Suppressor macrophage (primary cell): ENCODE measurements around the gene SSH2.
A peak's percentile ranks its signal among the peaks of the same experiment; 100 is the strongest.
"Not testable (repeated sequence)": the region's sequence is repeated elsewhere in the genome, so short reads cannot be mapped to it uniquely, and the experiment has no call there.

Source experiments
- DNase-seq, 4 experiments: peaks; one replicate each; pipeline ENCODE4 v3.0.0-alpha.2; 2020 to 2022

The SSH2 gene

GRCh38 chr17:29707212-29707571 is 222.8 kb downstream of the SSH2 start:
- no peak for DNase-seq

GRCh38 chr17:29706045-29706431 is 224.0 kb downstream of the SSH2 start:
- no peak for DNase-seq

DNA sequence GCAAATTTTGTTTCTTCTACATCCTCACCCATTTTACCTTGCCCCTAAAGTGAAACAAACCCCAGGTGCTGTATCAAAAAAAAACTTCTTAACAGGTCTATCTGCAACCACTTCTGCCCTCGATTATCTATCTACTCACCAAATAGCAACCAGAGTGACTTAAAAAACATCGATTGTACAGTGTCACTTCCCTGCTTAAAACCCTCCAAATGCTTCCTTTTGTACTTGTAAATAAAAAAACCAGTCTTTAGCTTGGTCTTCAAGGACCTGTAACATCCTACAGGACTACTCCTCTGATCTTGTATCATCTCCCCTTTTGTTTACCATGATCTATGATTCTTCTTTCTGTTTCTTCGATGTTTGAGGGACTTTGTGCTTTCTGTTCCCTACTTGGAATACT is 224.6 kb downstream of the SSH2 start:
- peak in 1 of 4 experiments; percentile 41 for DNase-seq

DNA sequence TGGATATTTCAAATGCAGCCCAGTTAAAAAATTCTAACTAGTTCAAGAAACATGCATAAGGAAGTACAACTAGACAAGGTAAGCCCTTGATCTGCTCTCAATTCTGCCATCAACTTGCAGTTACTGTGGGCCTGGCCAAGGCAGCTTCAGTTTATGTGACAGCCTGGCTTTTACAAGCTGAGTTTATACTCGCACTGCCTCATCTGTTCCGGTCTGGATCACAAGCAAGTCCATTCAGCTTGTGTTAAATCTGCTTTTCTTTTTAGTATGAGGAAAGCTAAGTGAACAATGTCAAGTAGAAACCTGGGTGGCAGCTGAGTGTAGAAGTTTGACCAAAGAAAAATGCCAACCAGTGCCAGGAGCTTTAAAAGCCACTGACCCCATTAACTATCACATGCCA is 230.7 kb downstream of the SSH2 start:
- DNase-seq, result no peak

DNA sequence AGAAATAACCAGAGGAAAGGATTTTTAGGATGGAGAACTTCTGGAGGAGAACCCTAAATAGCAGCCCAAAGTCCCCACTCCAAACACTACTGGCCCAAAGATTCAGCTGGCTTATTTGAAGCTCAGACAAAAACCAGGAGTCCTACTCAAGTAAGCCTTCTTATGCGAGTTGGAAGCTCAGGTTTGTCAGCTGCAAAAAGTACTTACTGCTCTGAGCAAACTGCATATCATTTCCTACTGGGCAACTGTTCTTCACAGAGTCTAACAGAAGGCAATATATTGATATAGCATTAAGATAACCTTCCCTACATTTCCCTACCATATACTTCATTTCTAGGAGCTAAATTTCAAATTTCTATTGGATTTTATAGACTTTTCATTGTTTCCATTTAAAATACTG is 231.2 kb downstream of the SSH2 start:
- no peak for DNase-seq

DNA sequence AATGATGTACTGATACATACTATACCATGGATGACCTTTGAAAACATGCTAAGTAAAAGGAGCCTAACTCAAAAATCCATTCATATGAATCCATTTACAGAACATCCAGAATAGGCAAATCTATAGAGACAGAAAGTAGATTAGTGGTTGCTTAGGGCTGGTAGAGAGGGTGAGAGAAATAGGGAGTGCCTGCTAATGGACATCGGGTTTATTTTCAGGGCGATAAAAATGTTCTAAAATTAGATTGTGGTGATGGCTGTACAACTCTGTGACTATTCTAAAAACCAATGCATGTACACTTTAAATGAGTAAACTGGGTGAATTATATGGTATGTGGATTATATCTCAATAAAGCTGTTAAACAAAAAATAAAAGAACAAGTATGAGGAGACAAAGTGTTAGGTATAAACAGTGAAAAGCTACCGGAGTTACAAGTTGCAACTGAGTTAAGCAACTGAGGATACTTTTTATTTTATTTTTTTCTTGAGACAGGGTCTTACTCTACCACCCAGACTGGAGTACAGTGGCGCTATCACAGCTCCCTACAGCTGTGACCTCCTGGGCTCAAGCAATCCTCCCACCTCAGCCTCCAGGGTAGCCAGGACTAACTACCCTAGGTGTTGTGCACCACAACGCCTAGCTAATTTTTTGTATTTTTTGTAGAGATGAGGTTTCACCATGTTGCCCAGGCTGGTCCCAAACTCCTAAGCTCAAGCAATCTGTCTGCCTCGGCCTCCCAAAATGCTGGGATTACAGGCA is 231.8 kb downstream of the SSH2 start:
- no peak for DNase-seq

GRCh38 chr17:29697371-29697770 is 232.7 kb downstream of the SSH2 start:
- DNase-seq, result no peak

- DNase-seq, result peak in 1 of 4 experiments; percentile 30
These were observed 235.0 kb downstream of the SSH2 start for GRCh38 chr17:29694918-29695563.

DNA sequence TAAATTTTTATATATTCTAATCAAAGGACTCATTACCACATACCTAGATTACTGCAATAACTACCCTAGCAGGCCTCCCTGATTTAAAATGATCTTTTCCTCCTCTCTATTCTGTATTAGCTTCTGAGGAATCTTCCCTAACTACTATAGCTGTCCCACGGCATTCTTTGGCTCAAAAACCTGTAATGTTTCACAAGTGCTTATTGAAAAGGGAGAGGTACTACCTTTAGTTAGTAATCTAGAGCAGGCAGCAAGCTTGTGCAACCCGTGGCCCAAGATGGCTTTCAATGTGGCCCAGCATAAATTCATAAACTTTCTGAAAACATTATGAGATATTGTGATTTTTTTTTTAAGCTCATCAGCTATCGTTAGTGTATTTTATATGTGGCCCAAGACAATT is 236.3 kb downstream of the SSH2 start:
- no peak for DNase-seq

- no peak for DNase-seq
These were observed 242.4 kb downstream of the SSH2 start for GRCh38 chr17:29687596-29687995.

DNA sequence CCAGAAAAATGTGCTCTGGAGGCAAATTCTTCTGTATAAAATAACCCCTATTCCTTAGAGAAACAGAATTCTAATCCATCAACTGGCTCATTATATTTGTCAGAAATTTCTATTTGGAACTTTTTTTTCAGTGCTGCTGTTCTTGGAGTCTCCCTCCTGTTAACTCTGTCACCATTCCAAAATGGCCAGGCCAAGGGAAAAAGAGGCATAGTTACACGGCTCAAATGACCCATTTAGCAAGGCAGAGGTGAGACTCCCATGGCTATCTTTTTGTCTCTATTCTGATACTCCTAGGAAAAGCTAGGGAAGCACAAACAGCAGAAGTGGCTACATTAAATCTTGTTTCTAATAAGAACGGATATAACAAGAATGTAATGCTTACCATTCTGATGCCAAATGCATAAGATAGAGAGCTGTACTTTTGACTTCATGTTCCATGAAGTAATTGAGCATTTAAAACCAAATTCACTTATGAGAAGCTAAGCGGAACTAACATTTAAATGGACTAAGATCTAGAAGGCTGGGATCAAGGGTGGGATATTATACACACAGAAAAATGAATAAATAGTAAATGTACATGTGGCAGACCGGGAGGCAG is 242.9 kb downstream of the SSH2 start:
- no peak for DNase-seq

DNA sequence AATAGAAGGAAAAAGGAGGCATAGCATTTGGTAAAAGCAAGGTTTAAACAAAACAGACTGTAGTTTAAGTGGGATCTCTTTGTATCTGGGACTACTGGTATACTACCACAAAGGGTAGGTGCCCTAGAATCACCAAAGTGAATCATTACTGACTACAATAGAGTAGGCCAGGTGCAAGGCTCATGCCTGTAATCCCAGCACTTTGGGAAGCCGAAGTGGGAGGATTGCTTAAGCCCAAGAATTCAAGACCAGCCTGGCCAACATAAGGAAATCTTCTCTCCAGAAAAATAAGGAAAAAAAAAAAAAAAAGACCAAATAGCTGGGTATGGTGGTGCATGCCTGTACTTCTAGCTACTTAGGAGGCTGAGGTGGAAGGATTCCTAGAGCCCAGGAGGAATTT is 246.5 kb downstream of the SSH2 start:
- DNase-seq, result no peak

- DNase-seq, result peak in 1 of 4 experiments; percentile 26
These were observed 247.0 kb downstream of the SSH2 start for GRCh38 chr17:29682987-29683386.

DNA sequence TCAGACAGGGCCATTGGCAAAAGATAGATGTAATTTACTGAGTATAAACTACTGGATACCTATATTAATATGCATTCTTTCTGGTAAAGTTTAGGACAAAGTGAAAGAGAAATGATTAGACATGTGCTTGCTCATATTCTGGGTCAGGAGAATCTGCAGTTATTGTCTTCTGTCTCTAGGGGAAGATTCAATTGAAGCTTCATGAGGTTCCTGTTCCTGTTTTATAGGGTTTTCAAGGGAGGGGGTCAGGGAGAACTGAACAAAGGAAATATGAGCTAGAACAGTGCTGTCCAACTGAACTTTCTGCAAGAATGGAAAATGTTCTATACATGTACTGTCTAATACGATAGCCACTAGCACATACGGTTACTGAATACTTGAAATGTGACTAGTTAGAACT is 248.0 kb downstream of the SSH2 start:
- DNase-seq, result peak; percentile 54 to 88 (median 72)

- DNase-seq, result peak in 3 of 4 experiments; percentile 12 to 53 (median 47)
These were observed 252.2 kb downstream of the SSH2 start for GRCh38 chr17:29677824-29678223.

DNA sequence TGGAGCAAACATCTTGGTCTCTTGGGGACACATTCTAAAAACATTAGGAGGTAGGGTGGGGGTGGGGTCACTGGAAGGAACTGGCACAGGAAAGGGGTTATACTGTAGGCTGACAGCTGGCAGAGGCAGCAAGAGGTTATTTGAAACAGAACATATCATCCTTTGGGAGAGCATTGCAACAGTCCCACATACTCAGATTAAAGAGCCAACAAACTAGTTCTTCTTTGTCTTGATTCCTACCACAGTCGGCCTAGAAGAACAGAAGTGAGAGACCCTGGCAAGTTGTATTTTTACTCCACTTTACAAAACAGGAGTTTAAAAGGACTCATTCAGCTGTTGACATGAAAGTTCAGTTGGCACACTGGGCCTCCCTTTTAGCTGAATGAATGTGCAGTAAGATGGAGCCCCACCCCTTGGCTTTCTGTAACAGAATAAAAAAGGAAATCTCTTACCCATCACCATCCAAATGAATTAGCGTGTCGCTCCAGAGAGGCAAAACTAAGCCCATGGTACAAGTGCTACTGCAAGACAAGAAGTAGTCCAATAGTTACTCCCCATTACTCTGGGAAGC is 252.7 kb downstream of the SSH2 start:
- DNase-seq, result peak in 2 of 4 experiments; percentile 14 to 19

DNA sequence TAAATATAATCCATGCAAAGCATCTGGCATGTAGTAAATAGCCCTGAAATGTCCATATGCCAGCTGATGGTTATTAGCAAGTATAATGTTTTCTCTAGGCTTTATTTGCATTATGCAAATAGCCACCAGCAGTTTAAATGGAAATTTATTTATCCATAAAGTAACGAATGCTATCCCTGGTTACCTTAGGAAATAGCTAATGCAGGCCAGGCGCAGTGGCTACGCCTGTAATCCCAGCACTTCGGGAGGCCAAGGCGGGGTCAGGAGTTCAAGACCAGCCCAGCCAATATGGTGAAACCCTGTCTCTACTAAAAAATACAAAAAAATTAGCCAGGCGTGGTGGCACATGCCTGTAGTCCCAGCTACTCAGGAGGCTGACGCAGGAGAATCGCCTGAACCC is 254.1 kb downstream of the SSH2 start:
- not testable (repeated sequence) for DNase-seq

DNA sequence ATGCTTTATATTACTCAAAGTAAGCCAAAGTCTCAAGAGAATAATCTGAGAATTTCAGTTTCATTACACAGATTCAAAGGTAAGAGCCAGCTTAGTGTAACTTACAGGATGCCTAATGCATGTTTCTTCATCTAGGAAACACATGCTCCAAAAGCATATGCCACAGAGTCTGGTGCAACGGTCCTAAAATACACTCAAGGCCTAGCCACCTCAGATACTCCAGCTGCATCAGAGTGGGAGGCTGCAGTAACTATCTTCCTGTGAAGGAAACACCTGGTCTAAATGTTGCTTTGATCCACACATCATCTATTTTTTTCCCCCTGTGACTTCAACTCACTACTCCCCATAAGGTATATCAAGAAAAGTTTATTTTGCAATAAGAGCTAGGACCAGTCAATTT is 255.7 kb downstream of the SSH2 start:
- no peak for DNase-seq

DNA sequence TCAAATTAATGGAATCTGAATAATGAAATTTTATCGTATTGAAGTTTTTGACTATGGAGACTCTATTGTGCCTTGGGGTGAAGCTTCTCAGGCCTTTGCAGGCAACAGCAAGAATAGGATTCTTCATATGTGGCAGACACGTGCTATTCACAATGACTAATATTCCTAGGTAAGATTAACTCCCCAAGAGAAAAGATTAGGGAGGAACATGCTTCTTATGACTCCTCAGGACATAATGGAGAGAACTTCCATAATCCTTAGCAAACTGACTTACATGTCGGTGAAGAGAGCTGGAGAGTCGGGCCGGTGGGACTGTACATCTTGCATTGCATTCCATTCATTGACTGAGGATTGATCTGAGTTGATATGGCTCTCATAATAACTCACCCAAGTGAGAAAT is 258.4 kb downstream of the SSH2 start:
- no peak for DNase-seq

GRCh38 chr17:29669266-29669665 is 260.8 kb downstream of the SSH2 start:
- DNase-seq, result no peak

DNA sequence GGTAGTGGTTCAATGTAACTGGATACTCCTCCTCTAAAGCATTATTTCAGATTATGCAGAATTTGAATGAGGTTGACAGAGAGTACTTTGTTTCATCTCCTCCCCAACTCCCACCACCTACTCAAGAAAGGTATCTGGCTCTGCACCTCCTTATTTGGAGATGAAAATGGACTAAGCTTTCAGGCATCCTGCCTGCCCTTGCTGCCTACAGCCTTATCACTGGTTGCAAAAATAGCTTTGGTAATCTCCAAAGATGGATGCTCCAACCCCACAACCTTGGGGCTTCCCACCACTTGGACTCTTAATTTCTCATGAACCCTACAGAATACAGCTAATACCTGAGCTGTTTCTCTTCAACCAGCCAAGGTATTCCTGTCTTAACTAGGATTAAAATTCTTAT is 262.1 kb downstream of the SSH2 start:
- no peak for DNase-seq

DNA sequence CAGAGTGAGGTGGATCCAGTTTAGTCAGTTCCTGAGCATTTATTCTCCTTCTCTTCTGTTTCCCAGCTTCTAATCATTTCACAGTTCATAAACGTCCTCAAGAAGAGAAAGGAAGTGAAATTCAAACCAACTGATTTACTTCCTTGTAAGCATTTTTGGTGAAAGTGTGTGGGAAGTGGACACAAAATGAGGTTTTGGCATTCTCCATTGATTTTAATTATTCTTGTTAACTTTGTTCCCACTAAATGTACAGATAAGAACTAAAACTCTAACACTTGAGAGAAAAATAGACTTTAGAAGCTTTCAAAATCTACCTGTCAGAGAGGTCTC is 264.6 kb downstream of the SSH2 start:
- peak; percentile 33 to 85 (median 64) for DNase-seq

DNA sequence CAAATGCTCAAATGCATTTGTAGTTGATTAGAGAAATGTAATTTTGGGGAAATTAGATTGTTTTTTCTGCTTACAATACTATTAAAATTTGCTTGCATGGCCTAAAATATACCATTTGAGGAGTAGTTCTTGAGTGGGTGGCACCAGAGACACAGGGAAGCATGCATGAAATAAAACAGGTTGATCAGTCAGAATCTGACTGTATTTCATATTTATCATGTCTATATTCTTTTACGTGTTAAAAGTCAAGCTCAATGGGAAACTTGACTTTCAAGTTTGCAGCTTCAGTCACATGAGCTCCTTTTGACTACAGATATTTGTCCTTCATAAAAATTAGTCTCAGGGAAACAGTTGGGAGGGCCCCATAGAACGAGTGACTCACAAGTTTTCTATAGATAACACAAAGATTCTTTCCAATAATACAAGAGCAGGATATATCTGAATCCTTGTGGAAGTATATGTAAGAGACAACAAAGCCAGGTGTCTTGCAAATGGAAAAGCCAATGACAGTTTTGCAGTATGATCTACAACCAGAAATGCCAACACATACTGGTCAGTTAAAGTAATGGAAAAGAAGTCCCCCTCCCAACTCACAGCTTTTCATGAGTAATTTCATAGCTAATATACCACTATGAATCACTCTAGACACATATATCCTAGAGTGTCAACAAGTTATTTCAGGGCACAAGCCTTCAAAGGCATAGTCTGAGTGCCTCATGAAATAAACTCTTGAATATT is 265.1 kb downstream of the SSH2 start:
- DNase-seq, result no peak
